Measurements from ENCODE around the gene KCNA10.

KCNA10 gene

DNA sequence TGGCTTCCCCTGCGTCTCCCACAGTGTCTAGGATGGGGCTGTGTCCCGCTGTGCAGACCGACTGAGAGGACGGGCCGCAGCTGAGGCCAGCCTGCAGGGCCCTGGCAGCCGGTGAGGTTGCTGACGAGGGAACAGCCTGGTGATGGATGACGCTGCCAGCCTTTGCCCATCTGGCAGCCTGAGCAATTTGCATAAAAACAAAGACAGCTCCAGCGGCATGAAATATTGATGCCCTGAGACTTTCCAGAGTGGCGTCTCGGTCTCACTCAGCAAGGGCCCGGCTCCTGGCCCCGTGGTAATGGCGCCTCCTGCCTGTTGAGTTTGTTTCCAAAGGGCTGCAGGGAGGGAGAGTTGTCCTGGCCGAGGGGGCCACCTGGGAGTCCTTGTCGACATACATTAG is 19.1 kb upstream of the KCNA10 start:
- TF ChIP-seq, protein P1, sequence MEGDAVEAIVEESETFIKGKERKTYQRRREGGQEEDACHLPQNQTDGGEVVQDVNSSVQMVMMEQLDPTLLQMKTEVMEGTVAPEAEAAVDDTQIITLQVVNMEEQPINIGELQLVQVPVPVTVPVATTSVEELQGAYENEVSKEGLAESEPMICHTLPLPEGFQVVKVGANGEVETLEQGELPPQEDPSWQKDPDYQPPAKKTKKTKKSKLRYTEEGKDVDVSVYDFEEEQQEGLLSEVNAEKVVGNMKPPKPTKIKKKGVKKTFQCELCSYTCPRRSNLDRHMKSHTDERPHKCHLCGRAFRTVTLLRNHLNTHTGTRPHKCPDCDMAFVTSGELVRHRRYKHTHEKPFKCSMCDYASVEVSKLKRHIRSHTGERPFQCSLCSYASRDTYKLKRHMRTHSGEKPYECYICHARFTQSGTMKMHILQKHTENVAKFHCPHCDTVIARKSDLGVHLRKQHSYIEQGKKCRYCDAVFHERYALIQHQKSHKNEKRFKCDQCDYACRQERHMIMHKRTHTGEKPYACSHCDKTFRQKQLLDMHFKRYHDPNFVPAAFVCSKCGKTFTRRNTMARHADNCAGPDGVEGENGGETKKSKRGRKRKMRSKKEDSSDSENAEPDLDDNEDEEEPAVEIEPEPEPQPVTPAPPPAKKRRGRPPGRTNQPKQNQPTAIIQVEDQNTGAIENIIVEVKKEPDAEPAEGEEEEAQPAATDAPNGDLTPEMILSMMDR (IDR thresholded peaks at IDR 0.05; ENCODE audit: insufficient read depth, low read depth, low read length, missing control alignments): no peak
- no peak for DNase-seq (ENCODE audit: low read depth)
- no peak overlapping the region for H3K4me3 ChIP-seq (ENCODE audit: low read depth, low read length)

DNA sequence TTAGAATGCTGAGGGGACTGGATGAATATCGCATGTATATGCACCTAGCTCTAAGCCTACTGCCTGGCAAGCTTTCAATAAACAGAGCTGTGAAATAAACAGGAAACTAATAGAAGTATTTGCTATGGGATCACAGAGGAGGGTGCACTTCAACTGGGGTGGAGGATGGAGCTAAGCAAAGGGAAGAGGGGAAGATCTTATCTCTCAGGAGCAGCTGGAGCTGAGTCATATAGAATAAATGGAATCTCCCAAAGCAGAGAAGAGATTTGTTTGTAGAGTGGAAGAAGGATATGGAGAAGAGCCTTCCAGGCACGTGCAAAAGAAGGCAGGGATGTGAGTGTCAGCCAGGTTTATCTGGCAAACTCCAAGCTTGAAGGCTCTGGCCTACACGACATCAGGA is 17.0 kb upstream of the KCNA10 start:
- H3K4me3 ChIP-seq (ENCODE audit: low read depth, low read length): no peak overlapping the region
- no peak for DNase-seq (ENCODE audit: low read depth)
- TF ChIP-seq, protein P1 (IDR thresholded peaks at IDR 0.05; ENCODE audit: insufficient read depth, low read depth, low read length, missing control alignments): no peak

DNA sequence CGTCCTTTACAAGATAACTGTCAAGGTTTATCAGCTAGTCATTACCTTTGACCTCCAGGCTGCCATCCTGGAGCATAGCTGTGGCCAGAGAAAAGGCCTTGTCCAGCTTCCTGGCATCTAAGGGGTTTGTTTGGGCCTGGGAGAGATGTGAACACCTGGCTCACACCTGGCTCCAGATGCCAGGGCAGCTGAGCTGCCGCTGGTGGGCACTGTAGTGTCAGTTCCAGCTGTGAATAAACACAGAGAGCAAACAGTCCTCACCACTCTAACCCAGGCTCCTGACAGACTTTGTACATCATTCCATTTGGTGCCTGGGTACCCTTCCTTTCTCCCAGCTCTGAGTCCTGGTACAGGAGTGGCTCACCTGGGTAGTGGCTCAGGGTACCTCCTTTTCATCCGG is 14.3 kb upstream of the KCNA10 start:
- H3K4me3 ChIP-seq (ENCODE audit: low read depth, low read length): no peak overlapping the region
- DNase-seq (ENCODE audit: low read depth): no peak
- TF ChIP-seq, protein P1 (IDR thresholded peaks at IDR 0.05; ENCODE audit: insufficient read depth, low read depth, low read length, missing control alignments): no peak

DNA sequence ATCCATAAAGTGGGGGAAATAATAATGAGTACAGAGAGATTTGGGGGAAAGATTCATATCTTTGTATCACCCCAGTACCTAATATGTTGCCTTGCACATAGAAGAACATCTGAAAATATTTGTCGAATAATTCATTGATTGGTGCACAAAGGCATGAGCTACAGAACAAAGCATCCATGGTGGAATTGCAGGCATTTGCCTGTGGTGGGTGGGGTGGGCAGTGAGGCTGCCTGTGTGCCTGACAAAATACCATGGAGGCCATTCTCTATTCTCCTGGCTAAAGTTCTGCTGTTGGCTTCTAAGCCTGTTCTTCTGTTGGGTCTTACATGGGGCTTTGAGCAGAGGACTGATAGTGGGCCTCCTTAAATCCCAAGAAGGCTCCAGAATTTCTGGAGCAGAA is 10.0 kb upstream of the KCNA10 start:
- no peak for DNase-seq (ENCODE audit: low read depth)
- no peak overlapping the region for H3K4me3 ChIP-seq (ENCODE audit: low read depth, low read length)
- TF ChIP-seq, protein P1 (IDR thresholded peaks at IDR 0.05; ENCODE audit: insufficient read depth, low read depth, low read length, missing control alignments): no peak

DNA sequence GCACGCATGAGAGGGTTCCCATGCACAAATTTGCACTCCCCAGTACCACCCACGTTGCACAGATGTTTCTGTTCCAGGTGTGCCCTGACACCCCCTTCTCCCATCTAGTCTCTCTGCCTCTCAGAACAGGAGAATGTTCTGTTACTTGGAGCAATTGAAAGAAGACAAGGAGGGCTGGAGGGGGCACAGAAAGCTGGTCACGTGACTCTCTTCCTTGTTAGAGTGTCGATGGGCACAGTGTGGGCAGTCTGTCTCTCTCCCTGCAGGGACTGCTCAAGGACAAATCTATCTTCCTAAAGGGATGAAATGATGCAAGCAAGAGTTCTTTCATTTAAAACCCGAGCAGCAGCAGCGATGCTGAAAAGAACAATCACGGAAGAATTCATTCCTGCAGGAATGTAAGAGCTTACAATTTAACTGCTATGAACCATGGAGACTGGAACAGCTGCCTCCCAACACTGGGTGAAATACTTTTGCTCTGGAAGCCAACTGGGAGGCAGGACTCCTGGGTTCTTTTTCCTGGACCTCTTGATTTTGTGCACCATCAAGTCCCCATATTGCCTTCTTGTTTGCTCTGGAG is 7.3 kb upstream of the KCNA10 start:
- DNase-seq (ENCODE audit: low read depth): no peak
- H3K4me3 ChIP-seq (ENCODE audit: low read depth, low read length): no peak overlapping the region
- TF ChIP-seq, protein P1 (IDR thresholded peaks at IDR 0.05; ENCODE audit: insufficient read depth, low read depth, low read length, missing control alignments): no peak

DNA sequence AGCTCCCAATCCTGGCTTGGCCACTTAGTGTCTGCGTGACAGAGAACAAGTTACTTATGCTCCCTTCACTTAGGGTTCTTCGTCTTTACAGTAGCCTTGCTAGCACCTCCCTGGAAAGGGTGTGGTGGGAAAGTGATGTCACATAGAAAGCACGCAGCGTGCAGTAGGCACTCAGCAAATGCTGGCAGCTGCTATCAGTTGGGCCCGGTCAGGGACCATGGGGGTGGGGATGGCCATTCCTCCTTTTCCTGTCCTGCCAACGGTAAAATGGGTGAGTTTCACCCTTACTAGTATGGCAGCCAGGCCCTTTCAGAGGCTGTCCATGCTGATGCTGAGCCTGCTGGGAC is 6.2 kb upstream of the KCNA10 start:
- no peak overlapping the region for H3K4me3 ChIP-seq (ENCODE audit: low read depth, low read length)
- DNase-seq (ENCODE audit: low read depth): no peak
- TF ChIP-seq, protein P1 (IDR thresholded peaks at IDR 0.05; ENCODE audit: insufficient read depth, low read depth, low read length, missing control alignments): no peak

All from GM12865 (cell line).